GM12891 (cell line): ENCODE measurements around the gene PITPNC1.

Experiments
- PAX5 ChIP-seq: IDR thresholded peaks from 2 replicates; pipeline ENCODE4 v1.6.1; 2011; ENCODE audit warnings: low read length, moderate library complexity, mild to moderate bottlenecking; ENCODE audit not compliant: insufficient read depth, severe bottlenecking
- POLR2A ChIP-seq: IDR thresholded peaks from 2 replicates; pipeline ENCODE4 v1.6.1; 2011; ENCODE audit warnings: low read depth, low read length, control low read depth
- POLR2AphosphoS5 ChIP-seq: IDR thresholded peaks from 2 replicates; pipeline ENCODE4 v1.6.1; 2011; ENCODE audit warnings: low read depth, low read length, control low read depth
- POU2F2 ChIP-seq: IDR thresholded peaks from 2 replicates; pipeline ENCODE4 v1.6.1; 2011; ENCODE audit warnings: low read depth, mild to moderate bottlenecking, control low read depth, low read length, moderate library complexity
- TAF1 ChIP-seq: IDR thresholded peaks from 2 replicates; pipeline ENCODE4 v1.6.1; 2011; ENCODE audit warnings: low read depth, low read length, control low read depth

GRCh38 chr17:67717192-67717623, 340.1 kb downstream of the PITPNC1 start:
- TF ChIP-seq POLR2A (no peak), TAF1 (no peak), POLR2AphosphoS5 (no peak), POU2F2 (no peak), PAX5 (no peak)
